Measurements from ENCODE around the gene RIF1.

The RIF1 gene

DNA sequence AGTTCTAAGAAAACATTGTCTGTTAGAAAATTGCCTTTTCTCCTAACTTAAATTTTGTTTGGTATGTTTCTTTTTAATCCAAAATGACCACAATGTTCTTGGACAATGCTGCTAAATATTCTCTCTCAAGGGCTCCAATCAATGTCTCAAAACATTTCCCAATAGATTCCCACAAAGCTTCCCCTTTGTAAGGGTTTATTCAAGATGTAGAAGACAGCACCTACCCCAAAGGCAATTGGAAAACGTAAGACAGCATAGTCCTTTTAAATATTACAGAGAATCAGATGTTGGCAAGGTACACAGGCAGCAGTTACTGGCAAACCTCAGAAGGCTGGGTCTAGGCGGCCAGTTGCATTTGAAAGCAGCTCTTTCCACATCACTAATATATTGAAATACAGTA is 18.3 kb upstream of the RIF1 start:
- H2AFZ ChIP-seq (ENCODE audit: low read length): no peak overlapping the region
- H3K4me3 ChIP-seq (ENCODE audit: low read length, poor library complexity, severe bottlenecking): no peak overlapping the region
- no peaks in the 10 kb centered on the region for H3K9me3 ChIP-seq (ENCODE audit: insufficient read depth, low read depth, low read length)
- no peaks in the 10 kb centered on the region for H3K79me2 ChIP-seq (ENCODE audit: insufficient read depth, low read length)
- no peaks in the 10 kb centered on the region for H3F3A ChIP-seq (ENCODE audit: low read depth)
- H3K36me3 ChIP-seq (ENCODE audit: insufficient read depth, low read length): no peaks in the 10 kb centered on the region
- TF ChIP-seq, protein P1, sequence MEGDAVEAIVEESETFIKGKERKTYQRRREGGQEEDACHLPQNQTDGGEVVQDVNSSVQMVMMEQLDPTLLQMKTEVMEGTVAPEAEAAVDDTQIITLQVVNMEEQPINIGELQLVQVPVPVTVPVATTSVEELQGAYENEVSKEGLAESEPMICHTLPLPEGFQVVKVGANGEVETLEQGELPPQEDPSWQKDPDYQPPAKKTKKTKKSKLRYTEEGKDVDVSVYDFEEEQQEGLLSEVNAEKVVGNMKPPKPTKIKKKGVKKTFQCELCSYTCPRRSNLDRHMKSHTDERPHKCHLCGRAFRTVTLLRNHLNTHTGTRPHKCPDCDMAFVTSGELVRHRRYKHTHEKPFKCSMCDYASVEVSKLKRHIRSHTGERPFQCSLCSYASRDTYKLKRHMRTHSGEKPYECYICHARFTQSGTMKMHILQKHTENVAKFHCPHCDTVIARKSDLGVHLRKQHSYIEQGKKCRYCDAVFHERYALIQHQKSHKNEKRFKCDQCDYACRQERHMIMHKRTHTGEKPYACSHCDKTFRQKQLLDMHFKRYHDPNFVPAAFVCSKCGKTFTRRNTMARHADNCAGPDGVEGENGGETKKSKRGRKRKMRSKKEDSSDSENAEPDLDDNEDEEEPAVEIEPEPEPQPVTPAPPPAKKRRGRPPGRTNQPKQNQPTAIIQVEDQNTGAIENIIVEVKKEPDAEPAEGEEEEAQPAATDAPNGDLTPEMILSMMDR (conservative IDR thresholded peaks at IDR 0.05; ENCODE audit: low read length): no peak
- no peak for TF ChIP-seq EZH2phosphoT487 (IDR thresholded peaks at IDR 0.05; ENCODE audit: borderline replicate concordance)
- H3K9ac ChIP-seq (ENCODE audit: low read depth, low read length, poor library complexity, severe bottlenecking): no peak overlapping the region
- H3K9me2 ChIP-seq (replicated peaks; ENCODE audit: low read depth, low read length): no peaks in the 10 kb centered on the region
- no peak overlapping the region for H3K4me2 ChIP-seq (ENCODE audit: low read depth, low read length, poor library complexity, severe bottlenecking)
- no peaks in the 10 kb centered on the region for H3K27me3 ChIP-seq (ENCODE audit: insufficient read depth, low read length, poor library complexity, severe bottlenecking)
- peaks cover 5% of the 10 kb centered on the region for H3K4me1 ChIP-seq (ENCODE audit: insufficient read depth, low read length, poor library complexity, severe bottlenecking)
- no peaks in the 10 kb centered on the region for H4K20me1 ChIP-seq (ENCODE audit: insufficient read depth, low read length, poor library complexity, severe bottlenecking)

DNA sequence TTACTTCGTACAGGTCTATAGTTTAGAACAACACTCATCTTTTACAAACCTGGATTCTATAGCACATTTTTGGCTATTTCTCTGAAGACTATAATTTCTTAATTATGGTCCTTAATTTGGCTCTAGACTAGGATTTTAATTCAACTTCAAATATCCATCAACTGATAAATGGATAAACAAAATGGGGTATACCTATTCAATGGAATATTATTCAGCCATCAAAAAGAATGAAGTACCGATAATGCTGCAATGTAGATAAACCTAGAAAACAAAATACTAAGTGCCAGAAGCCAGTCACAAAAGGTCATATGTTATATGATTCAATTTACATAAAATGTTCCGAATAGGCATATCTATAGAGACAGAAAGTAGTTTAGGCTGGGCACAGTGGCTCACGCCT is 15.2 kb upstream of the RIF1 start:
- no peaks in the 10 kb centered on the region for H3F3A ChIP-seq (ENCODE audit: low read depth)
- H3K79me2 ChIP-seq (ENCODE audit: insufficient read depth, low read length): no peaks in the 10 kb centered on the region
- peaks cover 5% of the 10 kb centered on the region for H3K4me1 ChIP-seq (ENCODE audit: insufficient read depth, low read length, poor library complexity, severe bottlenecking)
- no peaks in the 10 kb centered on the region for H4K20me1 ChIP-seq (ENCODE audit: insufficient read depth, low read length, poor library complexity, severe bottlenecking)
- no peak overlapping the region for H3K9ac ChIP-seq (ENCODE audit: low read depth, low read length, poor library complexity, severe bottlenecking)
- no peaks in the 10 kb centered on the region for H3K9me3 ChIP-seq (ENCODE audit: insufficient read depth, low read depth, low read length)
- H3K9me2 ChIP-seq (replicated peaks; ENCODE audit: low read depth, low read length): no peaks in the 10 kb centered on the region
- H2AFZ ChIP-seq (ENCODE audit: low read length): no peak overlapping the region
- H3K36me3 ChIP-seq (ENCODE audit: insufficient read depth, low read length): no peaks in the 10 kb centered on the region
- no peaks in the 10 kb centered on the region for H3K27me3 ChIP-seq (ENCODE audit: insufficient read depth, low read length, poor library complexity, severe bottlenecking)
- no peak overlapping the region for H3K4me2 ChIP-seq (ENCODE audit: low read depth, low read length, poor library complexity, severe bottlenecking)
- H3K4me3 ChIP-seq (ENCODE audit: low read length, poor library complexity, severe bottlenecking): no peak overlapping the region
- no peak for TF ChIP-seq EZH2phosphoT487 (IDR thresholded peaks at IDR 0.05; ENCODE audit: borderline replicate concordance)
- TF ChIP-seq, protein P1 (conservative IDR thresholded peaks at IDR 0.05; ENCODE audit: low read length): no peak

DNA sequence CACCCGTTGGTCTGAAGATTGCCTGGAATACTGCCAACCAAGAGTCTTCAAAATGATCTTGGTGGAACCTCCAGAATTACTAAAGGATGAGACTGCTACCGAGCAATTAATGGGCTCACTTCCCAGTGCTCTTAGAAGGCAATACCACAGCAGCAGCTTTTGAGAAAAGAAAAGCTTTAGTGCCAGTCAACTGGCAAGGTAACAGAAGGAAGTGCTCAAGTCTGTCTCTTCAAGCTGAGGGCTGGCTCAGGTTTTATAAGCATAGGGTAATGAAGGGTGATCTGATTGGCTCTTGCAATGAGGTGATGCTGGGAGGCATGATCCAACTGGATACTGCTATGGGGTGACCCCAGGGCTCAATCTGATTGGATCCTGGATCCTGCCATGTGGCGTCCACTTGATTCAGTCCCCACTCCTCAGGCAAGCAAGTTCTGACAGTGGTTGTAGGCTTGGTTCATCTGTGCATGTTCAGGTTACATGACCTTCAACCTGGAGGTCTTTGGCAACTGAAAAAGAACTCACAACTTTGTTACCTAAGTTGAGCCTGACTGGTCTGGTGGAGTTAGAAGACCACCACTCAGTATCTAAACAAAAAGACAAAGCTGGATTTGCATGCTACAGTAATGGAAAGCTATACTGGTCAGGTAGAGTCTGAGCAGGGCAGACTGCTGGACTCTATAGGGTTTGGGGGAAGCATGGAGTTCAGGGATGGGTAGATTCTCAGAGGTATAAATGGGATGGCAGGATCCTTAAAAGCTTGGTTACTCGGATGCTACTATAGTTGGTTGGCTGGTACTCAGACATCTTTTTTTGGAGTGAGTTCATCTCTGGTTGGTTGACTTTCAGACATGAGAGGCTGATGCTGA is 14.0 kb upstream of the RIF1 start:
- TF ChIP-seq, protein P1 (conservative IDR thresholded peaks at IDR 0.05; ENCODE audit: low read length): no peak
- no peak for TF ChIP-seq EZH2phosphoT487 (IDR thresholded peaks at IDR 0.05; ENCODE audit: borderline replicate concordance)
- H3K4me3 ChIP-seq (ENCODE audit: low read length, poor library complexity, severe bottlenecking): no peak overlapping the region
- no peaks in the 10 kb centered on the region for H3K9me2 ChIP-seq (replicated peaks; ENCODE audit: low read depth, low read length)
- H3K36me3 ChIP-seq (ENCODE audit: insufficient read depth, low read length): no peaks in the 10 kb centered on the region
- H3K9me3 ChIP-seq (ENCODE audit: insufficient read depth, low read depth, low read length): no peaks in the 10 kb centered on the region
- no peak overlapping the region for H3K4me2 ChIP-seq (ENCODE audit: low read depth, low read length, poor library complexity, severe bottlenecking)
- H4K20me1 ChIP-seq (ENCODE audit: insufficient read depth, low read length, poor library complexity, severe bottlenecking): no peaks in the 10 kb centered on the region
- H3K79me2 ChIP-seq (ENCODE audit: insufficient read depth, low read length): no peaks in the 10 kb centered on the region
- no peaks in the 10 kb centered on the region for H3K27me3 ChIP-seq (ENCODE audit: insufficient read depth, low read length, poor library complexity, severe bottlenecking)
- H2AFZ ChIP-seq (ENCODE audit: low read length): no peak overlapping the region
- peaks cover 5% of the 10 kb centered on the region for H3K4me1 ChIP-seq (ENCODE audit: insufficient read depth, low read length, poor library complexity, severe bottlenecking)
- no peaks in the 10 kb centered on the region for H3F3A ChIP-seq (ENCODE audit: low read depth)
- H3K9ac ChIP-seq (ENCODE audit: low read depth, low read length, poor library complexity, severe bottlenecking): no peak overlapping the region
